ENCODE measurements around the gene H2BK1.

H2BK1 gene

DNA sequence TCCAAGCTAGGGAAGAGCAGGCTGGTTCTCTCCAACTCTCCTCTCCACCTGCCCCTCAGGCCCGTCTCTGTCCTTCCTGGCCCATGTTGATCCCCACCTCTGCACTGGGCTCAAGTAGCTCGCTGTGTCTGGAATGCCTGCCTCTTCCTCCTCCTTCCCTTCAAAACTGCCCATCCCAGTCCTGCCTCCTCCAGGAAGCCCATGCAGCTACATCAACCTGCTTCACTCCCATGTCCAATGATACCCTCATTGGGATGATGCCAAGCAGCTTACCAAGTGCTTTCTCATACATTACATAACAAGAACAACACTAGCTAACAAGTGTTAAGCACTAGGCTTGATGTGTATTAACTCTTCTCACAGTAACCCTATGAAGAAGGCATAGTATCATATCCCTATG lies 31.5 kb downstream of the H2BK1 start:
- Histone ChIP-seq H2AFZ (ENCODE audit: low read depth) (no peak overlapping the region), H3K79me2 (ENCODE audit: insufficient read depth, low read depth) (no peaks in the 10 kb centered on the region), H4K20me1 (ENCODE audit: insufficient read depth) (no peaks in the 10 kb centered on the region), H3K36me3 (ENCODE audit: insufficient read depth) (no peaks in the 10 kb centered on the region), H3K4me3 (IDR thresholded peaks at IDR 0.05; ENCODE audit: insufficient read depth, low read depth, low read length) (no peak overlapping the region), H3K27me3 (ENCODE audit: insufficient read depth, low read depth) (peaks cover 64% of the 10 kb centered on the region), H3K9ac (no peak overlapping the region), H3K27ac (no peak overlapping the region), H3K4me2 (no peak overlapping the region), H3K4me1 (ENCODE audit: low read depth, poor library complexity, severe bottlenecking) (no peaks in the 10 kb centered on the region)
- TF ChIP-seq, protein P1, sequence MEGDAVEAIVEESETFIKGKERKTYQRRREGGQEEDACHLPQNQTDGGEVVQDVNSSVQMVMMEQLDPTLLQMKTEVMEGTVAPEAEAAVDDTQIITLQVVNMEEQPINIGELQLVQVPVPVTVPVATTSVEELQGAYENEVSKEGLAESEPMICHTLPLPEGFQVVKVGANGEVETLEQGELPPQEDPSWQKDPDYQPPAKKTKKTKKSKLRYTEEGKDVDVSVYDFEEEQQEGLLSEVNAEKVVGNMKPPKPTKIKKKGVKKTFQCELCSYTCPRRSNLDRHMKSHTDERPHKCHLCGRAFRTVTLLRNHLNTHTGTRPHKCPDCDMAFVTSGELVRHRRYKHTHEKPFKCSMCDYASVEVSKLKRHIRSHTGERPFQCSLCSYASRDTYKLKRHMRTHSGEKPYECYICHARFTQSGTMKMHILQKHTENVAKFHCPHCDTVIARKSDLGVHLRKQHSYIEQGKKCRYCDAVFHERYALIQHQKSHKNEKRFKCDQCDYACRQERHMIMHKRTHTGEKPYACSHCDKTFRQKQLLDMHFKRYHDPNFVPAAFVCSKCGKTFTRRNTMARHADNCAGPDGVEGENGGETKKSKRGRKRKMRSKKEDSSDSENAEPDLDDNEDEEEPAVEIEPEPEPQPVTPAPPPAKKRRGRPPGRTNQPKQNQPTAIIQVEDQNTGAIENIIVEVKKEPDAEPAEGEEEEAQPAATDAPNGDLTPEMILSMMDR (conservative IDR thresholded peaks at IDR 0.05; ENCODE audit: low read depth, low read length): no peak

- no peak overlapping the region for H2AFZ ChIP-seq (ENCODE audit: low read depth)
- no peaks in the 10 kb centered on the region for H4K20me1 ChIP-seq (ENCODE audit: insufficient read depth)
- H3K4me2 ChIP-seq: no peak overlapping the region
- H3K9ac ChIP-seq: no peak overlapping the region
- TF ChIP-seq, protein P1 (conservative IDR thresholded peaks at IDR 0.05; ENCODE audit: low read depth, low read length): no peak
- peaks cover 64% of the 10 kb centered on the region for H3K27me3 ChIP-seq (ENCODE audit: insufficient read depth, low read depth)
- H3K79me2 ChIP-seq (ENCODE audit: insufficient read depth, low read depth): no peaks in the 10 kb centered on the region
- H3K27ac ChIP-seq: no peak overlapping the region
- no peaks in the 10 kb centered on the region for H3K36me3 ChIP-seq (ENCODE audit: insufficient read depth)
- H3K4me3 ChIP-seq (IDR thresholded peaks at IDR 0.05; ENCODE audit: insufficient read depth, low read depth, low read length): no peak overlapping the region
- no peaks in the 10 kb centered on the region for H3K4me1 ChIP-seq (ENCODE audit: low read depth, poor library complexity, severe bottlenecking)
These were observed 32.1 kb downstream of the H2BK1 start for GRCh38 chr7:151178236-151178635.

GRCh38 chr7:151177310-151177709 lies 33.0 kb downstream of the H2BK1 start:
- H3K27me3 ChIP-seq (ENCODE audit: insufficient read depth, low read depth): peaks cover 60% of the 10 kb centered on the region
- H3K4me2 ChIP-seq: no peak overlapping the region
- H3K36me3 ChIP-seq (ENCODE audit: insufficient read depth): no peaks in the 10 kb centered on the region

GRCh38 chr7:151176401-151176800 lies 33.9 kb downstream of the H2BK1 start:
- H3K27me3 ChIP-seq (ENCODE audit: insufficient read depth, low read depth): peaks cover 68% of the 10 kb centered on the region
- H3K4me3 ChIP-seq (IDR thresholded peaks at IDR 0.05; ENCODE audit: insufficient read depth, low read depth, low read length): no peak overlapping the region
- TF ChIP-seq, protein P1 (conservative IDR thresholded peaks at IDR 0.05; ENCODE audit: low read depth, low read length): no peak
- H3K36me3 ChIP-seq (ENCODE audit: insufficient read depth): no peaks in the 10 kb centered on the region
- peaks cover 3% of the 10 kb centered on the region for H3K4me1 ChIP-seq (ENCODE audit: low read depth, poor library complexity, severe bottlenecking)
- H2AFZ ChIP-seq (ENCODE audit: low read depth): no peak overlapping the region
- H3K27ac ChIP-seq: no peak overlapping the region
- H4K20me1 ChIP-seq (ENCODE audit: insufficient read depth): no peaks in the 10 kb centered on the region
- H3K4me2 ChIP-seq: no peak overlapping the region
- no peaks in the 10 kb centered on the region for H3K79me2 ChIP-seq (ENCODE audit: insufficient read depth, low read depth)
- H3K9ac ChIP-seq: no peak overlapping the region

More at GRCh38 chr7:151177310-151177709, 33.0 kb downstream of the H2BK1 start:
- Histone ChIP-seq H4K20me1 (ENCODE audit: insufficient read depth) (no peaks in the 10 kb centered on the region), H3K4me1 (ENCODE audit: low read depth, poor library complexity, severe bottlenecking) (peaks cover 1% of the 10 kb centered on the region), H3K9ac (no peak overlapping the region), H3K27ac (no peak overlapping the region), H3K4me3 (IDR thresholded peaks at IDR 0.05; ENCODE audit: insufficient read depth, low read depth, low read length) (no peak overlapping the region), H2AFZ (ENCODE audit: low read depth) (no peak overlapping the region), H3K79me2 (ENCODE audit: insufficient read depth, low read depth) (no peaks in the 10 kb centered on the region)
- TF ChIP-seq, protein P1 (conservative IDR thresholded peaks at IDR 0.05; ENCODE audit: low read depth, low read length): no peak
